ENCODE results near the gene SARM1. TPM values are rescaled to one million over a fixed set of nuclear protein-coding genes. Genes with fewer than 3 reads are reported as not detected.

Gene SARM1
- total RNA-seq (2022), result 32.8 and 34.4 TPM in 2 replicates
- Bru-seq, nascent RNA, result percentile 78 among the genes with signal in this experiment
- BruChase-seq, experiment 1, labeled RNA remaining after a 2-hour chase, result percentile 79 among the genes with signal in this experiment
- percentile 79 among the genes with signal in this experiment for BruChase-seq, experiment 2, labeled RNA remaining after a 6-hour chase
- long read RNA-seq, full-length matches to known transcripts, result 7 of 34 reads
- long read RNA-seq, partial matches to known transcripts, result 15 of 34 reads
- long read RNA-seq, other reads (novel, unspliced or antisense), result 12 of 34 reads

DNA sequence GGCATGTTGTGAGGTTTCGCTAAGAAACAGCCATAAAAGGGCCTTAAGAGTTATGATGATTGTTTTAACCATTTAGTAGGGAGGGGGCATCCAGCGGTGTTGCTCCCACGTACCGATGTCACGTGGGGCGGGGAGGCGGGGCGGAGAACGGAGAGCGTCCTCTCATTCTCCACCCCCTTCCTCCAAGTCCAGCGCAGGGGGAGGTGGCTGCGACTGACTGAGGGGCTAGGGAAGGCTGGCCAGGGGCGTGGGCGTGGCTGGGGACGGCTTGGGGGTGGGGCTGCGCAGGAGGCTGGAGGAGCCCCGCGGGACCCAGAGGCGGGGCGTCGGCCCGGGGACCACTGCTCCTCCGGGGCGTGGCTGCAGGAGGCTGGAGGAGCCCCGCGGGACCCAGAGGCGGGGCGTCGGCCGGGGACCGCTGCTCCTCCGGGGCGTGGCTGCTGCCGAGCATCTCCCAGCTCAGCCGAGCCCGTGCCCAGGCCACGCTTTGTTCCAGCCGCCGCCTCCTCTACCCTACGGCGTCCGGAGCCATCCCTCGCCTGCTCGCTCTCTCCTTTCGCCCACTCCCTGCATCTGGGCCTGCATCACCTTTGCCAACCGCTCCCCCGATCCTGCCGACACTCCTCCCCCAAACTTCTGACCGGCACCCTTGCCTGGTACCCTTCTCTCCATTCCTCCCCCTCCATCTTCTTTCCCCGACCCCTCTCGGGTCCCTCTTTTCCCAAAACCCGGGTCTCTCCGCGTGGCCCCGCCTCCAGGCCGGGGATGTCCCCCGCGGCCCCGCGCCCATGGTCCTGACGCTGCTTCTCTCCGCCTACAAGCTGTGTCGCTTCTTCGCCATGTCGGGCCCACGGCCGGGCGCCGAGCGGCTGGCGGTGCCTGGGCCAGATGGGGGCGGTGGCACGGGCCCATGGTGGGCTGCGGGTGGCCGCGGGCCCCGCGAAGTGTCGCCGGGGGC, at the start of gene SARM1:
Gene SARM1, plus strand, starts transcription at position 450 of the 958 bp plus-strand sequence. Its CDS starts 339 bp downstream, at position 789.
- ChIA-PET POLR2A (interaction anchor here (0.6 to 4.7 kb wide), 7 partner anchors 13 to 216 kb away, joined by 3 to 87 read pairs (median 7); partner anchors contain the start of genes IFT20, POLDIP2 and TNFAIP1), CTCF (interaction anchor here (1.4 to 6.0 kb wide), 3 partner anchors 14 to 45 kb away, joined by 5 to 45 read pairs (median 38); partner anchors contain the start of genes IFT20, POLDIP2 and TNFAIP1)
- Mint-ChIP-seq H3K27me3 (ENCODE audit: insufficient read depth, unreplicated experiment) (no peaks in the 10 kb centered on the region), H3K36me3 (ENCODE audit: insufficient read depth, unreplicated experiment) (peaks cover 47% of the 10 kb centered on the region), H3K4me3 (ENCODE audit: unreplicated experiment) (peak within 1 kb of the TSS; percentile 75), H3K27ac (ENCODE audit: unreplicated experiment) (peak within 1 kb of the TSS; percentile 88), H3K9me3 (ENCODE audit: unreplicated experiment) (no peaks in the 10 kb centered on the region), H3K4me1 (ENCODE audit: low read depth, unreplicated experiment) (peaks cover 54% of the 10 kb centered on the region)
- H3K36me3 ChIP-seq (ENCODE audit: control insufficient read depth, insufficient read depth, low read length), result peaks cover 14% of the 10 kb centered on the region
- peak; percentile 99 to 100 for DNase-seq
- H3K27me3 ChIP-seq (replicated peaks; ENCODE audit: control insufficient read depth, insufficient read depth, low read length), result no peaks in the 10 kb centered on the region
- H3K4me1 ChIP-seq, result peaks cover 46% of the 10 kb centered on the region
- no TSS peak for BruUV-seq (replicated peaks)
- no peaks in the 10 kb centered on the region for H3K9me3 ChIP-seq
- TF ChIP-seq, protein P1, sequence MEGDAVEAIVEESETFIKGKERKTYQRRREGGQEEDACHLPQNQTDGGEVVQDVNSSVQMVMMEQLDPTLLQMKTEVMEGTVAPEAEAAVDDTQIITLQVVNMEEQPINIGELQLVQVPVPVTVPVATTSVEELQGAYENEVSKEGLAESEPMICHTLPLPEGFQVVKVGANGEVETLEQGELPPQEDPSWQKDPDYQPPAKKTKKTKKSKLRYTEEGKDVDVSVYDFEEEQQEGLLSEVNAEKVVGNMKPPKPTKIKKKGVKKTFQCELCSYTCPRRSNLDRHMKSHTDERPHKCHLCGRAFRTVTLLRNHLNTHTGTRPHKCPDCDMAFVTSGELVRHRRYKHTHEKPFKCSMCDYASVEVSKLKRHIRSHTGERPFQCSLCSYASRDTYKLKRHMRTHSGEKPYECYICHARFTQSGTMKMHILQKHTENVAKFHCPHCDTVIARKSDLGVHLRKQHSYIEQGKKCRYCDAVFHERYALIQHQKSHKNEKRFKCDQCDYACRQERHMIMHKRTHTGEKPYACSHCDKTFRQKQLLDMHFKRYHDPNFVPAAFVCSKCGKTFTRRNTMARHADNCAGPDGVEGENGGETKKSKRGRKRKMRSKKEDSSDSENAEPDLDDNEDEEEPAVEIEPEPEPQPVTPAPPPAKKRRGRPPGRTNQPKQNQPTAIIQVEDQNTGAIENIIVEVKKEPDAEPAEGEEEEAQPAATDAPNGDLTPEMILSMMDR (IDR thresholded peaks at IDR 0.05; ENCODE audit: insufficient read depth in 1 of 2, low read depth in 1 of 2, low read length in 1 of 2, severe bottlenecking in 1 of 2, unreplicated experiment in 1 of 2), result no peak
- intact Hi-C loops (cut with micrococcal nuclease; ENCODE audit: unreplicated experiment), result loop anchor here (1.0 kb wide), 1 partner anchor 9 kb away; no protein-coding TSS in a partner anchor
- H3K4me3 ChIP-seq (ENCODE audit: low read depth, low read length), result peak within 1 kb of the TSS; percentile 40

DNA sequence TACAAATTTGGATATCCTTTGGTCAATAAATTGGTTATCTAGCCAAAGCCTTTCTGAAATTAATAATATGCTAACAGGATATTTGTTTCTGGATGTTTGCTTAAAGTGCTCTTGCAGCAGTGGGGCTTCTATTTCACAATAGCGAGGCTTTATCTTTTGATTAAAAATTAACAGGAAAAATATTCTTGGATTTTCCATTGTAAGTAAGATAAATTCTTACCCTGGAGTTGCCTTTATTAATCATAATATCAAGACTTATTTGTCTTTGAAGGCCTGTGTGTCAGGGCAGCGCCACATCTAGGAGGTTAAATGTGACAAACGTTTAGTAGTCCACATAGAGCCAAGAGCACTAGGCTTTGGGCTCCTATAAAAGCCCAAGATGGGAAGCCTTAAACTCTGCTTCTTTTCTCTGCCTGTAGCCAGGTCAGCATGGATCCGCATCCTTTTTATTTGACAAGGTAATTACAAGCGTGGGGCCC, 47.2 kb upstream of the SARM1 start:
- Mint-ChIP-seq H3K9me3 (ENCODE audit: unreplicated experiment) (no peaks in the 10 kb centered on the region), H3K27ac (ENCODE audit: unreplicated experiment) (peak overlapping the region; percentile 48), H3K4me1 (ENCODE audit: low read depth, unreplicated experiment) (peaks cover 73% of the 10 kb centered on the region), H3K36me3 (ENCODE audit: insufficient read depth, unreplicated experiment) (peaks cover 69% of the 10 kb centered on the region), H3K27me3 (ENCODE audit: insufficient read depth, unreplicated experiment) (no peaks in the 10 kb centered on the region), H3K4me3 (ENCODE audit: unreplicated experiment) (no peak overlapping the region)
- TF ChIP-seq, protein P1 (IDR thresholded peaks at IDR 0.05; ENCODE audit: insufficient read depth in 1 of 2, low read depth in 1 of 2, low read length in 1 of 2, severe bottlenecking in 1 of 2, unreplicated experiment in 1 of 2), result no peak
- DNase-seq, result no peak
- Histone ChIP-seq H3K36me3 (ENCODE audit: control insufficient read depth, insufficient read depth, low read length) (peaks cover 15% of the 10 kb centered on the region), H3K4me3 (ENCODE audit: low read depth, low read length) (no peak overlapping the region), H3K4me1 (peaks cover 65% of the 10 kb centered on the region), H3K9me3 (no peaks in the 10 kb centered on the region), H3K27me3 (replicated peaks; ENCODE audit: control insufficient read depth, insufficient read depth, low read length) (no peaks in the 10 kb centered on the region)
- ChIA-PET CTCF (interaction anchor here (1.4 kb wide), 1 partner anchor 73 kb away, joined by 3 read pairs; no protein-coding TSS in a partner anchor), POLR2A (interaction anchor here (2.8 kb wide), 1 partner anchor 11 kb away, joined by 17 read pairs; the partner anchor contains the start of genes IFT20 and TNFAIP1)
- no TSS peak for BruUV-seq (replicated peaks)
- intact Hi-C loops (cut with micrococcal nuclease; ENCODE audit: unreplicated experiment), result loop anchor here (10.0 kb wide), 1 partner anchor 230 kb away; no protein-coding TSS in a partner anchor
